HL-60 (cell line): Measurements from ENCODE around the gene BDKRB1.

Experiments
- DNase-seq, 2 experiments: peaks; one replicate each; pipeline ENCODE4 v3.0.0-alpha.2; 2010 to 2020; ENCODE audit warnings: low read depth in 1 of 2, low spot score in 1 of 2
- H3K27ac ChIP-seq: fragments of 250-450 bp; sonication (Bioruptor Pico); replicated peaks from 2 replicates; pipeline ENCODE4 v1.5.1; 2020; ENCODE audit warnings: mild to moderate bottlenecking, moderate library complexity
- H3K27me3 ChIP-seq: fragments of 250-450 bp; sonication (Bioruptor Pico); 2 replicates; pipeline ENCODE4 v1.5.1; 2021; ENCODE audit warnings: mild to moderate bottlenecking, moderate library complexity; ENCODE audit not compliant: insufficient read depth, poor library complexity, severe bottlenecking
- H3K4me3 ChIP-seq: replicated peaks from 2 replicates; pipeline ENCODE4 v1.5.1; 2011; ENCODE audit warnings: mild to moderate bottlenecking, control low read depth, low read length; ENCODE audit not compliant: insufficient read depth
- CTCF ChIP-seq: IDR thresholded peaks from one replicate; pipeline ENCODE4 v1.5.1; 2011; ENCODE audit warnings: low read length, control low read depth, inconsistent platforms; ENCODE audit not compliant: insufficient read depth
- GABPA ChIP-seq: IDR thresholded peaks from 2 replicates; pipeline ENCODE4 v1.6.1; 2012; ENCODE audit warnings: low read depth
- POLR2AphosphoS5 ChIP-seq: IDR thresholded peaks from 2 replicates; pipeline ENCODE4 v1.6.1; 2012; ENCODE audit warnings: low read depth
- REST ChIP-seq: IDR thresholded peaks from 2 replicates; pipeline ENCODE4 v1.6.1; 2012; ENCODE audit warnings: low read depth; ENCODE audit not compliant: insufficient replicate concordance
- SPI1 ChIP-seq: IDR thresholded peaks from 2 replicates; pipeline ENCODE4 v1.6.1; 2012; ENCODE audit warnings: low read depth, mild to moderate bottlenecking, borderline replicate concordance

The BDKRB1 gene

GRCh38 chr14:96239711-96240141 lies 16.3 kb upstream of the BDKRB1 start:
- H3K4me3 ChIP-seq: no peak overlapping the region
- no peak overlapping the region for H3K27ac ChIP-seq
- DNase-seq: no peak
- TF ChIP-seq SPI1: no peak
- TF ChIP-seq POLR2AphosphoS5: no peak
- TF ChIP-seq CTCF: no peak
- TF ChIP-seq GABPA: no peak
- no peak for TF ChIP-seq REST
- H3K27me3 ChIP-seq: no peaks in the 10 kb centered on the region

- TF ChIP-seq CTCF (no peak), SPI1 (no peak), POLR2AphosphoS5 (no peak), REST (no peak), GABPA (no peak)
- H3K4me3 ChIP-seq: no peak overlapping the region
- no peak for DNase-seq
- H3K27ac ChIP-seq: no peak overlapping the region
- H3K27me3 ChIP-seq: no peaks in the 10 kb centered on the region
These were observed 15.4 kb upstream of the BDKRB1 start for GRCh38 chr14:96240641-96241040.

GRCh38 chr14:96242126-96242525 lies 13.9 kb upstream of the BDKRB1 start:
- DNase-seq: no peak
- Histone ChIP-seq H3K27ac (no peak overlapping the region), H3K27me3 (no peaks in the 10 kb centered on the region), H3K4me3 (no peak overlapping the region)
- TF ChIP-seq SPI1: no peak
- no peak for TF ChIP-seq POLR2AphosphoS5
- no peak for TF ChIP-seq REST
- no peak for TF ChIP-seq GABPA
- TF ChIP-seq CTCF: no peak
